ENCODE results near the gene ESR1.

ESR1 gene

GRCh38 chr6:152164957-152165356 is 357.5 kb downstream of the ESR1 start:
- in situ Hi-C loops (cut with HindIII; ENCODE audit: low sequenced_read_pairs) = no loop called here
- no peak for TF ChIP-seq CTCF (IDR thresholded peaks at IDR 0.05; ENCODE audit: low read depth, low read length)

GRCh38 chr6:152166497-152166896 is 359.0 kb downstream of the ESR1 start:
- in situ Hi-C loops (cut with HindIII; ENCODE audit: low sequenced_read_pairs) = no loop called here
- H3K4me3 ChIP-seq (ENCODE audit: low read depth, low read length) = no peak overlapping the region
- no peak for DNase-seq (ENCODE audit: low read depth, low spot score)
- TF ChIP-seq CTCF (IDR thresholded peaks at IDR 0.05; ENCODE audit: low read depth, low read length) = no peak

More at GRCh38 chr6:152164957-152165356, 357.5 kb downstream of the ESR1 start:
- H3K4me3 ChIP-seq (ENCODE audit: low read depth, low read length) = no peak overlapping the region
- DNase-seq (ENCODE audit: low read depth, low spot score) = no peak

- no peak for TF ChIP-seq CTCF (IDR thresholded peaks at IDR 0.05; ENCODE audit: low read depth, low read length)
- no peak for DNase-seq (ENCODE audit: low read depth, low spot score)
- in situ Hi-C loops (cut with HindIII; ENCODE audit: low sequenced_read_pairs) = no loop called here
- H3K4me3 ChIP-seq (ENCODE audit: low read depth, low read length) = no peak overlapping the region
Measured at GRCh38 chr6:152166897-152167296, 359.4 kb downstream of the ESR1 start.

- in situ Hi-C loops (cut with HindIII; ENCODE audit: low sequenced_read_pairs) = no loop called here
- H3K4me3 ChIP-seq (ENCODE audit: low read depth, low read length) = no peak overlapping the region
Measured at GRCh38 chr6:152167641-152168603, 360.4 kb downstream of the ESR1 start.

GRCh38 chr6:152170313-152170701 is 362.8 kb downstream of the ESR1 start:
- no peak overlapping the region for H3K4me3 ChIP-seq (ENCODE audit: low read depth, low read length)
- no peak for TF ChIP-seq CTCF (IDR thresholded peaks at IDR 0.05; ENCODE audit: low read depth, low read length)
- in situ Hi-C loops (cut with HindIII; ENCODE audit: low sequenced_read_pairs) = no loop called here
- DNase-seq (ENCODE audit: low read depth, low spot score) = no peak

More at GRCh38 chr6:152167641-152168603, 360.4 kb downstream of the ESR1 start:
- no peak for TF ChIP-seq CTCF (IDR thresholded peaks at IDR 0.05; ENCODE audit: low read depth, low read length)
- DNase-seq (ENCODE audit: low read depth, low spot score) = no peak

GRCh38 chr6:152170702-152171667 is 363.5 kb downstream of the ESR1 start:
- in situ Hi-C loops (cut with HindIII; ENCODE audit: low sequenced_read_pairs) = no loop called here
- peak; percentile 82 for DNase-seq (ENCODE audit: low read depth, low spot score)
- TF ChIP-seq CTCF (IDR thresholded peaks at IDR 0.05; ENCODE audit: low read depth, low read length) = no peak
- H3K4me3 ChIP-seq (ENCODE audit: low read depth, low read length) = no peak overlapping the region

Measured in astrocyte of the spinal cord (primary cell).